BE2C (cell line): ENCODE data around the gene ASB7.
"Not testable (repeated sequence)": the region's sequence is repeated elsewhere in the genome, so short reads cannot be mapped to it uniquely, and the experiment has no call there.

Experiments
- DNase-seq: peaks from one replicate; pipeline ENCODE4 v3.0.0-alpha.2; 2020
- H3K27me3 ChIP-seq: fragments of 250-450 bp; sonication (Bioruptor Pico); 2 replicates; pipeline ENCODE4 v1.5.1; 2020; ENCODE audit warnings: mild to moderate bottlenecking
- H3K36me3 ChIP-seq: fragments of 250-450 bp; sonication (Bioruptor Pico); 2 replicates; pipeline ENCODE4 v1.5.1; 2020; ENCODE audit warnings: mild to moderate bottlenecking
- H3K4me1 ChIP-seq: fragments of 250-450 bp; sonication (Bioruptor Pico); 2 replicates; pipeline ENCODE4 v1.5.1; 2020
- H3K4me3 ChIP-seq: 2 replicates; pipeline ENCODE4 v1.5.1; 2011; ENCODE audit warnings: low read depth, low read length
- H3K9me3 ChIP-seq: fragments of 250-450 bp; sonication (Bioruptor Pico); 2 replicates; pipeline ENCODE4 v1.5.1; 2020
- CTCF ChIP-seq: IDR thresholded peaks from 2 replicates; pipeline ENCODE4 v1.5.1; 2012; ENCODE audit warnings: mild to moderate bottlenecking, low read depth, low read length

The ASB7 gene

GRCh38 chr15:100671858-100672543 lies 69.6 kb downstream of the ASB7 start:
- H3K4me3 ChIP-seq, result no peak overlapping the region
- no peaks in the 10 kb centered on the region for H3K9me3 ChIP-seq
- no peaks in the 10 kb centered on the region for H3K36me3 ChIP-seq
- H3K27me3 ChIP-seq, result no peaks in the 10 kb centered on the region
- DNase-seq, result peak; percentile 53
- peak; percentile 77 for TF ChIP-seq CTCF
- H3K4me1 ChIP-seq, result no peaks in the 10 kb centered on the region

- no peaks in the 10 kb centered on the region for H3K36me3 ChIP-seq
- H3K4me3 ChIP-seq, result no peak overlapping the region
- no peak for TF ChIP-seq CTCF
- no peak for DNase-seq
- no peaks in the 10 kb centered on the region for H3K27me3 ChIP-seq
- H3K9me3 ChIP-seq, result no peaks in the 10 kb centered on the region
- no peaks in the 10 kb centered on the region for H3K4me1 ChIP-seq
Measured at GRCh38 chr15:100672959-100673358, 70.6 kb downstream of the ASB7 start.

DNA sequence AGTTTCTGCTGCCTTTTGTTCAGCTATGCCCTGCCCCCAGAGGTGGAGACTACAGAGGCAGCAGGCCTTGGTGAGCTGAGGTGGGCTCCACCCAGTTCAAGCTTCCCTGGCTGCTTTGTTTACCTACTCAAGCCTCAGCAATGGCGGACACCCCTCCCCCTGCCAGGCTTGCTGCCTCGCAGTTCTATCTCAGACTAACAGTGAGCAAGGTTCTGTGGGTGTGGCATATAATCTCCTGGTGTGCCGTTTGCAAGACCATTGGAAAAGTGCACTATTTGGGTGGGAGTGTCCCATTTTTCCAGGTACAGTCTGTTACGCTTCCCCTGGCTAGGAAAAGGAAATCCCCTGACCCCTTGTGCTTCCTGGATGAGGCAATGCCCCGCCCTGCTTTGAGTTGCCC lies 76.8 kb downstream of the ASB7 start:
- not testable (repeated sequence) for H3K4me3 ChIP-seq, H3K4me1 ChIP-seq, DNase-seq, H3K9me3 ChIP-seq, H3K36me3 ChIP-seq, H3K27me3 ChIP-seq

- Histone ChIP-seq H3K27me3 (no peaks in the 10 kb centered on the region), H3K9me3 (no peaks in the 10 kb centered on the region; the same call in 1 of the 2 replicates), H3K4me3 (no peak overlapping the region), H3K36me3 (no peaks in the 10 kb centered on the region), H3K4me1 (no peaks in the 10 kb centered on the region)
- no peak for DNase-seq
- TF ChIP-seq CTCF, result no peak
Measured at GRCh38 chr15:100680726-100681125, 78.3 kb downstream of the ASB7 start.

DNA sequence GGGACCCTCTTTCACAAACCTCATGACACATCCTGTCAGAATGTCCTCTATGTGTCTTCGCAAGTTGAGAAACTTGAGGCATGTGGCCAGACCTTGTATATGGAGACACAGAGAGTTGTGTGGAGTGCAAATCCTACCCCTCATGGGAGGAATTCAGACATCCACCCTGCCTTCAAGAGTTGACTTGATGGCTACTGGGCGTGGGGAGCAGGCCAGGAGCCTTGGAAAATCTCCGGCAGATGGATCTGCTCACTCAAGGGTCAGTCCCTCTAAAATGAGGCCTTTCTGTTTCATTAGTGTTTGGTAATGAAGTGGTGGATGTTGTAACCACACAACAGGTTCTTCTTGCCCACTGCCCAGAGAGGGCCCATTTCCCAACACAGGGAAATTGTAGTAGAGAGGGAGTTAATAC lies 79.0 kb downstream of the ASB7 start:
- no peak for TF ChIP-seq CTCF
- no peaks in the 10 kb centered on the region; the same call in 1 of the 2 replicates for H3K9me3 ChIP-seq
- H3K27me3 ChIP-seq, result no peaks in the 10 kb centered on the region
- no peak for DNase-seq
- H3K4me1 ChIP-seq, result no peaks in the 10 kb centered on the region
- H3K36me3 ChIP-seq, result no peaks in the 10 kb centered on the region
- H3K4me3 ChIP-seq, result no peak overlapping the region

DNA sequence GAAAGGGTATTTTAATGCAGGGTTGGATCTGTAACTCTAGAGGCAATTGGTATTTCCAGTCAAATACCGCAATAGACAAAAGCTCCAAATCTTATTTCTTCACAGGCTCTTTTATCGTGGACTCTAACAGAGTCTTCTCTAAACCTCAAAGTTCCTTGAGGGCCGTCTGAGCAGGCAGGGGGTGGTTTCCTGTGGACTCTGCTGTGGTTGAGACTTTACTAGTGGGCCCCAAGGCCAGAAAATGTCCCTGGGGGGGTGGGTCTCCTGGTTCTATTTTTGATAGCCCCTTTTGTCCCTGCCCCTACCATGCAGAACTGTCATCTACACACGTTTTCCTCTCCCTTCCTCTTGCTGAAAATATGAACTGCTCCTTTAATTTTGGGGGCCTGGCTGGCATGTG lies 80.1 kb downstream of the ASB7 start:
- Histone ChIP-seq H3K4me1 (no peaks in the 10 kb centered on the region), H3K9me3 (no peaks in the 10 kb centered on the region; the same call in 1 of the 2 replicates), H3K4me3 (no peak overlapping the region), H3K27me3 (no peaks in the 10 kb centered on the region), H3K36me3 (no peaks in the 10 kb centered on the region)
- no peak for TF ChIP-seq CTCF
- no peak for DNase-seq
